Keratinocyte (primary cell): Measurements from ENCODE around the gene PDE11A. TPM values are rescaled to one million over a fixed set of nuclear protein-coding genes. Genes with fewer than 3 reads are reported as not detected.

ENCODE experiments used
- DNase-seq: peaks from one replicate; pipeline ENCODE4 v3.0.0-alpha.2; 2011; ENCODE audit warnings: low read depth, missing footprints, low spot score
- FAIRE-seq: peaks from 2 replicates; lab custom pipeline; 2011; peaks lifted over from hg19 to GRCh38; lab: Jason Lieb, UNC
- H2AFZ ChIP-seq: 2 replicates; pipeline ENCODE4 v1.6.0; 2012; ENCODE audit warnings: low read length, control low read depth, inconsistent platforms; ENCODE audit not compliant: control insufficient read depth
- H3K27ac ChIP-seq: 2 replicates; pipeline ENCODE4 v1.5.1; 2011; ENCODE audit warnings: low read length; ENCODE audit not compliant: control insufficient read depth, insufficient read depth
- H3K27me3 ChIP-seq: 3 replicates; pipeline ENCODE4 v1.6.0; 2011; ENCODE audit warnings: low read length; ENCODE audit not compliant: control insufficient read depth, insufficient read depth; ENCODE audit errors: extremely low read depth
- H3K36me3 ChIP-seq, 2 experiments: 2 replicates in 1 of 2; 3 replicates in 1 of 2; pipeline ENCODE4 v1.5.1; 2011; ENCODE audit warnings: low read length in 2 of 2, mild to moderate bottlenecking in 1 of 2; ENCODE audit not compliant: control insufficient read depth in 2 of 2, insufficient read depth in 2 of 2; ENCODE audit errors: extremely low read depth in 1 of 2
- H3K4me1 ChIP-seq: 3 replicates; pipeline ENCODE4 v1.5.1; 2011; ENCODE audit warnings: low read length; ENCODE audit not compliant: control insufficient read depth, insufficient read depth; ENCODE audit errors: extremely low read depth
- H3K4me2 ChIP-seq: 3 replicates; pipeline ENCODE4 v1.6.0; 2011; ENCODE audit warnings: low read depth, low read length; ENCODE audit not compliant: control insufficient read depth, insufficient read depth; ENCODE audit errors: extremely low read depth
- H3K4me3 ChIP-seq, 3 experiments: fragments of 200-600 bp in 1 of 3; sonication (generic) in 1 of 3; 2 replicates in 2 of 3; 3 replicates in 1 of 3; pipeline ENCODE4 v1.5.1; 2011 to 2016; ENCODE audit warnings: low read length in 3 of 3, mild to moderate bottlenecking in 3 of 3, control low read depth in 2 of 3, inconsistent platforms in 1 of 3, low read depth in 1 of 3, mixed read lengths in 1 of 3, mixed run types in 1 of 3, moderate library complexity in 1 of 3; ENCODE audit not compliant: control insufficient read depth in 2 of 3, insufficient read depth in 2 of 3; ENCODE audit errors: extremely low read depth in 1 of 3
- H3K79me2 ChIP-seq: 2 replicates; pipeline ENCODE4 v1.6.0; 2012; ENCODE audit warnings: low read length; ENCODE audit not compliant: control insufficient read depth, insufficient read depth
- H3K9ac ChIP-seq: 3 replicates; pipeline ENCODE4 v1.6.0; 2011; ENCODE audit warnings: low read length; ENCODE audit not compliant: control insufficient read depth, insufficient read depth; ENCODE audit errors: extremely low read depth
- H3K9me1 ChIP-seq: 3 replicates; pipeline ENCODE4 v1.6.0; 2011; ENCODE audit warnings: low read length; ENCODE audit not compliant: control insufficient read depth, insufficient read depth; ENCODE audit errors: extremely low read depth
- H3K9me3 ChIP-seq: 2 replicates; pipeline ENCODE4 v1.5.1; 2012; ENCODE audit warnings: low read depth, low read length; ENCODE audit not compliant: control insufficient read depth
- H4K20me1 ChIP-seq: 3 replicates; pipeline ENCODE4 v1.6.0; 2011; ENCODE audit warnings: low read length; ENCODE audit not compliant: control insufficient read depth, insufficient read depth; ENCODE audit errors: extremely low read depth
- EZH2 ChIP-seq: IDR thresholded peaks from one replicate; pipeline ENCODE4 v1.6.1; 2012; ENCODE audit warnings: inconsistent platforms, mild to moderate bottlenecking, low read length, moderate library complexity
- dilution Hi-C: fragments of 300-500 bp; cut with MboI; formaldehyde crosslinking; loops from one replicate; pipeline ENCODE4 v1.7.0; 2020; ENCODE audit warnings: low sequenced_read_pairs; ENCODE audit not compliant: extremely low pct_ligation_motif_present
- polyA plus RNA-seq, 5 experiments: library from polyadenylated mRNA; depleted of rRNA in 3 of 5; stranded (reverse) in 3 of 5; stranded (forward) in 1 of 5; unstranded in 1 of 5; fragments of >200 nt; gene quantifications; 1 replicate in 1 of 5; 2 replicates in 3 of 5; 3 replicates in 1 of 5; pipeline versions ENCODE4 v1.2.1 to v1.2.3, GENCODE V29; 2011 to 2012; ENCODE audit warnings: missing spikeins in 2 of 5, low read depth in 1 of 5, low replicate concordance in 1 of 5
- TF ChIP-seq, protein P1 (sequence below), 3 experiments: IDR thresholded peaks in 1 of 3; conservative IDR thresholded peaks in 1 of 3; optimal IDR thresholded peaks in 1 of 3; 2 replicates in 2 of 3; 3 replicates in 1 of 3; pipeline versions ENCODE3 to v1.5.1; 2011; ENCODE audit warnings: low read length in 3 of 3, mild to moderate bottlenecking in 3 of 3, moderate library complexity in 2 of 3, control low read depth in 1 of 3, inconsistent platforms in 1 of 3; ENCODE audit not compliant: insufficient read depth in 2 of 3; ENCODE audit errors: extremely low read depth in 1 of 3

PDE11A gene
- polyA plus RNA-seq, 1 donor (not counting 4 experiments of a cell fraction or from before 2014, with no cell fraction given) = 0.01 TPM

GRCh38 chr2:177989029-177989885 is 83.3 kb downstream of the PDE11A start:
- Histone ChIP-seq H3K9ac (no peak overlapping the region), H3K4me1 (no peaks in the 10 kb centered on the region)
- dilution Hi-C loops = no loop called here

DNA sequence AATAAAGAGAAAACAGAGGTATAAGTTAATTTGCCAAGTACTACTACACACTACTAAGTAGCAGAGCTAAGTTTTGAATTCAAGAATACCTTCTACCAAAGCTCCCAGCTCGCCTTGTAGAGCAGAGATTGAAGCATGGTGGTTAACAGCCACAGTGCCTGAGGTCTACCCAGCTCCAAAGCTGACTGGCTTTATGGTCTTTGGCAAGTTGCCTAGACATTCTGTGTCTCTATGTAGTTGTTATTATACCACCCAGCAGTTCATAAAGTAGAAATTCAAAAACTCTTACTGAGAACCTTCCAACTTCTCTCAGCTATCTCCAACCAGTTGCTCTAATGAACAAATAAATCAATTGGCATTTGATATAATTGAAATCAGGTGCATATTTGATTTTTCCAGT is 87.8 kb downstream of the PDE11A start:
- dilution Hi-C loops = no loop called here
- H3K79me2 ChIP-seq = no peaks in the 10 kb centered on the region
- no peaks in the 10 kb centered on the region for H3K9me1 ChIP-seq
- no peaks in the 10 kb centered on the region for H3K36me3 ChIP-seq
- H3K4me3 ChIP-seq = no peak overlapping the region
- no peaks in the 10 kb centered on the region for H3K9me3 ChIP-seq
- no peaks in the 10 kb centered on the region for H4K20me1 ChIP-seq
- no peaks in the 10 kb centered on the region for H3K27me3 ChIP-seq
- H3K4me2 ChIP-seq = no peak overlapping the region
- H3K9ac ChIP-seq = no peak overlapping the region
- H3K27ac ChIP-seq = no peak overlapping the region
- TF ChIP-seq, protein P1, sequence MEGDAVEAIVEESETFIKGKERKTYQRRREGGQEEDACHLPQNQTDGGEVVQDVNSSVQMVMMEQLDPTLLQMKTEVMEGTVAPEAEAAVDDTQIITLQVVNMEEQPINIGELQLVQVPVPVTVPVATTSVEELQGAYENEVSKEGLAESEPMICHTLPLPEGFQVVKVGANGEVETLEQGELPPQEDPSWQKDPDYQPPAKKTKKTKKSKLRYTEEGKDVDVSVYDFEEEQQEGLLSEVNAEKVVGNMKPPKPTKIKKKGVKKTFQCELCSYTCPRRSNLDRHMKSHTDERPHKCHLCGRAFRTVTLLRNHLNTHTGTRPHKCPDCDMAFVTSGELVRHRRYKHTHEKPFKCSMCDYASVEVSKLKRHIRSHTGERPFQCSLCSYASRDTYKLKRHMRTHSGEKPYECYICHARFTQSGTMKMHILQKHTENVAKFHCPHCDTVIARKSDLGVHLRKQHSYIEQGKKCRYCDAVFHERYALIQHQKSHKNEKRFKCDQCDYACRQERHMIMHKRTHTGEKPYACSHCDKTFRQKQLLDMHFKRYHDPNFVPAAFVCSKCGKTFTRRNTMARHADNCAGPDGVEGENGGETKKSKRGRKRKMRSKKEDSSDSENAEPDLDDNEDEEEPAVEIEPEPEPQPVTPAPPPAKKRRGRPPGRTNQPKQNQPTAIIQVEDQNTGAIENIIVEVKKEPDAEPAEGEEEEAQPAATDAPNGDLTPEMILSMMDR (optimal IDR thresholded peaks at IDR 0.05 in 1 of 3, IDR thresholded peaks at IDR 0.05 in 1 of 3, conservative IDR thresholded peaks at IDR 0.05 in 1 of 3; ENCODE audit: extremely low read depth in 1 of 3, insufficient read depth in 2 of 3, low read length in 3 of 3) = no peak
- TF ChIP-seq EZH2 = no peak
- no peak overlapping the region for H2AFZ ChIP-seq
- FAIRE-seq = no peak
- no peaks in the 10 kb centered on the region for H3K4me1 ChIP-seq
- DNase-seq = no peak

More at GRCh38 chr2:177989029-177989885, 83.3 kb downstream of the PDE11A start:
- no peak overlapping the region for H3K4me3 ChIP-seq
- H3K4me2 ChIP-seq = no peak overlapping the region
- no peak for TF ChIP-seq EZH2
- TF ChIP-seq, protein P1 (optimal IDR thresholded peaks at IDR 0.05 in 1 of 3, IDR thresholded peaks at IDR 0.05 in 1 of 3, conservative IDR thresholded peaks at IDR 0.05 in 1 of 3; ENCODE audit: extremely low read depth in 1 of 3, insufficient read depth in 2 of 3, low read length in 3 of 3) = no peak
- no peaks in the 10 kb centered on the region for H3K9me1 ChIP-seq
- no peaks in the 10 kb centered on the region for H3K27me3 ChIP-seq
- H3K36me3 ChIP-seq = no peaks in the 10 kb centered on the region
- H3K27ac ChIP-seq = no peak overlapping the region
- no peaks in the 10 kb centered on the region for H3K9me3 ChIP-seq
- no peak for FAIRE-seq
- no peaks in the 10 kb centered on the region for H4K20me1 ChIP-seq
- no peaks in the 10 kb centered on the region for H3K79me2 ChIP-seq
- no peak for DNase-seq
- no peak overlapping the region for H2AFZ ChIP-seq
